Endothelial cell of umbilical vein (primary cell): ENCODE measurements around the gene COL9A3. TPM values are rescaled to one million over a fixed set of nuclear protein-coding genes. Genes with fewer than 3 reads are reported as not detected.

Experiments used
- BruUV-seq: library from RNA; stranded (reverse); fragments of 400-500 nt; replicated peaks from 2 replicates; lab custom pipeline; 2021; lab: Mats Ljungman, UMichigan
- CTCF ChIA-PET: fragments of 300-600, 350-600 bp; sonication (Branson Sonifier 250); formaldehyde crosslinking; loops from one replicate; lab custom pipeline; 2021; ENCODE audit warnings: antibody characterized with exemption, inconsistent platforms; lab: Charles Lee
- POLR2A ChIA-PET: fragments of 300-600, 350-600 bp; sonication (Branson Sonifier 250); formaldehyde crosslinking; loops from one replicate; lab custom pipeline; 2021; ENCODE audit warnings: antibody characterized with exemption, inconsistent platforms; lab: Charles Lee
- DNase-seq: peaks from one replicate; pipeline ENCODE4 v3.0.0-alpha.2; 2011; ENCODE audit warnings: low read depth, low spot score
- FAIRE-seq: peaks from 2 replicates; lab custom pipeline; 2011; peaks lifted over from hg19 to GRCh38; lab: Jason Lieb, UNC
- H2AFZ ChIP-seq: 2 replicates; pipeline ENCODE4 v1.6.0; 2012; ENCODE audit warnings: low read depth, low read length, control low read depth, inconsistent platforms
- H3K27ac ChIP-seq: 2 replicates; pipeline ENCODE4 v1.5.1; 2011; ENCODE audit warnings: low read depth, mild to moderate bottlenecking, control low read depth, low read length, moderate library complexity; ENCODE audit not compliant: insufficient read depth
- H3K27me3 ChIP-seq, 2 experiments: 2 replicates each; pipeline versions ENCODE4 v1.6.0 to v1.6.1; 2011; ENCODE audit warnings: low read length in 2 of 2, mixed read lengths in 1 of 2; ENCODE audit not compliant: control insufficient read depth in 2 of 2, insufficient read depth in 2 of 2
- H3K36me3 ChIP-seq, 2 experiments: 2 replicates in 1 of 2; 3 replicates in 1 of 2; pipeline ENCODE4 v1.5.1; 2011; ENCODE audit warnings: low read length in 2 of 2, mild to moderate bottlenecking in 1 of 2, moderate library complexity in 1 of 2; ENCODE audit not compliant: control insufficient read depth in 2 of 2, insufficient read depth in 2 of 2; ENCODE audit errors: extremely low read depth in 1 of 2
- H3K4me1 ChIP-seq: 3 replicates; pipeline ENCODE4 v1.5.1; 2011; ENCODE audit warnings: mild to moderate bottlenecking, low read length; ENCODE audit not compliant: control insufficient read depth, insufficient read depth; ENCODE audit errors: extremely low read depth
- H3K4me2 ChIP-seq: 2 replicates; pipeline ENCODE4 v1.6.1; 2011; ENCODE audit warnings: low read length, control low read depth, mixed read lengths; ENCODE audit not compliant: insufficient read depth
- H3K4me3 ChIP-seq, 3 experiments: fragments of 200-600 bp in 1 of 3; sonication (generic), shearing (Covaris generic) in 1 of 3; replicated peaks in 1 of 3; 2 replicates each; pipeline ENCODE4 v1.5.1; 2011 to 2016; ENCODE audit warnings: control low read depth in 3 of 3, low read length in 3 of 3, mild to moderate bottlenecking in 2 of 3, inconsistent platforms in 1 of 3, low read depth in 1 of 3, moderate library complexity in 1 of 3; ENCODE audit not compliant: insufficient read depth in 1 of 3
- H3K79me2 ChIP-seq: 2 replicates; pipeline ENCODE4 v1.6.0; 2012; ENCODE audit warnings: low read length, inconsistent platforms; ENCODE audit not compliant: control insufficient read depth, insufficient read depth
- H3K9ac ChIP-seq: replicated peaks from 2 replicates; pipeline ENCODE3; 2011; ENCODE audit warnings: low read length, control low read depth; ENCODE audit not compliant: insufficient read depth; ENCODE audit errors: extremely low read depth
- H3K9me1 ChIP-seq: replicated peaks from 3 replicates; pipeline ENCODE4 v1.6.0; 2011; ENCODE audit warnings: mild to moderate bottlenecking, low read length; ENCODE audit not compliant: control insufficient read depth, insufficient read depth; ENCODE audit errors: extremely low read depth
- H3K9me3 ChIP-seq: replicated peaks from 2 replicates; pipeline ENCODE4 v1.5.1; 2012; ENCODE audit warnings: low read length, inconsistent platforms; ENCODE audit not compliant: control insufficient read depth, insufficient read depth
- H4K20me1 ChIP-seq: replicated peaks from 2 replicates; pipeline ENCODE3; 2011; ENCODE audit warnings: mild to moderate bottlenecking, low read length; ENCODE audit not compliant: control insufficient read depth, insufficient read depth; ENCODE audit errors: extremely low read depth
- EZH2 ChIP-seq: IDR thresholded peaks from 2 replicates; pipeline ENCODE4 v1.6.1; 2012; ENCODE audit warnings: borderline replicate concordance, low read depth, mild to moderate bottlenecking, moderate library complexity, low read length, inconsistent platforms; ENCODE audit not compliant: severe bottlenecking
- FOS ChIP-seq: IDR thresholded peaks from 2 replicates; pipeline ENCODE4 v1.6.1; 2011; ENCODE audit warnings: mild to moderate bottlenecking, low read length, moderate library complexity, borderline replicate concordance; ENCODE audit not compliant: insufficient read depth
- GATA2 ChIP-seq: IDR thresholded peaks from 2 replicates; pipeline ENCODE4 v1.7.0; 2011; ENCODE audit warnings: low read depth, mild to moderate bottlenecking, moderate library complexity, mixed read lengths, low read length; ENCODE audit not compliant: insufficient read length, insufficient read depth
- JUN ChIP-seq: IDR thresholded peaks from 2 replicates; pipeline ENCODE4 v1.6.1; 2011; ENCODE audit warnings: borderline replicate concordance, low read depth; ENCODE audit not compliant: insufficient read length, insufficient read depth
- MYC ChIP-seq: IDR thresholded peaks from one replicate; pipeline ENCODE4 v1.6.1; 2011; ENCODE audit warnings: mild to moderate bottlenecking, low read depth, low read length
- POLR2A ChIP-seq: IDR thresholded peaks from 2 replicates; pipeline ENCODE4 v1.6.1; 2012; ENCODE audit warnings: low read depth, mild to moderate bottlenecking, control low read depth, low read length
- POLR2AphosphoS5 ChIP-seq: IDR thresholded peaks from 2 replicates; pipeline ENCODE4 v1.6.1; 2012; ENCODE audit warnings: low read depth, mild to moderate bottlenecking, control low read depth, low read length, moderate library complexity; ENCODE audit not compliant: insufficient read depth
- dilution Hi-C: fragments of 300-500 bp; cut with MboI; formaldehyde crosslinking; loops from one replicate; pipeline ENCODE4 v1.15.0; 2019; ENCODE audit warnings: low sequenced_read_pairs; ENCODE audit not compliant: extremely low pct_ligation_motif_present
- intact Hi-C: fragments of 100-400 bp; cut with micrococcal nuclease; formaldehyde crosslinking; loops from one replicate; pipeline ENCODE4 v1.10.0; 2022
- polyA plus RNA-seq, 4 experiments: library from polyadenylated mRNA; depleted of rRNA in 3 of 4; stranded (reverse) in 3 of 4; unstranded in 1 of 4; fragments of >200 nt; gene quantifications; 2 replicates each; pipeline versions ENCODE4 v1.2.1 to v1.2.3, GENCODE V29; 2011 to 2012; ENCODE audit warnings: missing spikeins in 1 of 4
- total RNA-seq: library from RNA; stranded (reverse); gene quantifications from 2 replicates; pipeline ENCODE4 v1.2.3, GENCODE V29; 2021
- TF ChIP-seq, protein P1 (sequence below), 2 donors: IDR thresholded peaks; 1 replicate in 1 of 2; 2 replicates in 1 of 2; pipeline ENCODE4 v1.5.1; 2011; ENCODE audit warnings: low read length in 2 of 2, mild to moderate bottlenecking in 2 of 2, moderate library complexity in 2 of 2, control low read depth in 1 of 2, inconsistent platforms in 1 of 2, low read depth in 1 of 2; ENCODE audit not compliant: insufficient read depth in 1 of 2; ENCODE audit errors: extremely low read depth in 1 of 2
- TF ChIP-seq, protein P2 (sequence below): IDR thresholded peaks from 2 replicates; pipeline ENCODE4 v1.6.1; 2011; ENCODE audit not compliant: insufficient read depth, insufficient read length

Gene COL9A3
- total and polyA plus RNA-seq, 2 donors (not counting 3 experiments of a cell fraction or from before 2014, with no cell fraction given): 0.46 to 0.60 TPM

DNA sequence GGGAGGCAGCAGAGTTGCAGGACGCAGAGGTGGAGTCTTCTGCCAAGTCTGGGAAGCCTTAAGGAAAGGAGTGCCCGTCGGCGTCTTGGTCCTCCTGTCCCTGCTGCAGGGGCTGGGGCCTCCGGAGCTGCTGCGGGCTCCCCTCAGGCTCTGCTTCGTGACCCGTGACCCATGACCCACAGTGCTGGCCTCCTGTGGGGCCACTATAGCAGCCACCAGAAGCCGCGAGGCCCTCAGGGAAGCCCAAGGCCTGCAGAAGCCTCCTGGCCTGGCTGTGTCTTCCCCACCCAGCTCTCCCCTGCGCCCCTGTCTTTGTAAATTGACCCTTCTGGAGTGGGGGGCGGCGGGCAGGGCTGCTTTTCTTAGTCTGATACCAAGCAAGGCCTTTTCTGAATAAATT lies 3.3 kb upstream of the COL9A3 start:
- Histone ChIP-seq H3K4me1 (peaks cover 6% of the 10 kb centered on the region), H3K36me3 (peaks cover 9 to 32% of the 10 kb centered on the region in 2 experiments), H3K9me1 (no peaks in the 10 kb centered on the region), H3K27me3 (peaks cover 12 to 28% of the 10 kb centered on the region in 2 experiments), H2AFZ (no peak overlapping the region), H3K4me3 (no peak overlapping the region), H3K4me2 (no peak overlapping the region), H3K27ac (no peak overlapping the region), H4K20me1 (no peaks in the 10 kb centered on the region), H3K9me3 (no peaks in the 10 kb centered on the region), H3K79me2 (no peaks in the 10 kb centered on the region), H3K9ac (no peak overlapping the region)
- TF ChIP-seq GATA2 (no peak), POLR2AphosphoS5 (no peak), EZH2 (no peak), POLR2A (no peak), MYC (no peak), FOS (no peak), JUN (no peak)
- TF ChIP-seq, protein P1, sequence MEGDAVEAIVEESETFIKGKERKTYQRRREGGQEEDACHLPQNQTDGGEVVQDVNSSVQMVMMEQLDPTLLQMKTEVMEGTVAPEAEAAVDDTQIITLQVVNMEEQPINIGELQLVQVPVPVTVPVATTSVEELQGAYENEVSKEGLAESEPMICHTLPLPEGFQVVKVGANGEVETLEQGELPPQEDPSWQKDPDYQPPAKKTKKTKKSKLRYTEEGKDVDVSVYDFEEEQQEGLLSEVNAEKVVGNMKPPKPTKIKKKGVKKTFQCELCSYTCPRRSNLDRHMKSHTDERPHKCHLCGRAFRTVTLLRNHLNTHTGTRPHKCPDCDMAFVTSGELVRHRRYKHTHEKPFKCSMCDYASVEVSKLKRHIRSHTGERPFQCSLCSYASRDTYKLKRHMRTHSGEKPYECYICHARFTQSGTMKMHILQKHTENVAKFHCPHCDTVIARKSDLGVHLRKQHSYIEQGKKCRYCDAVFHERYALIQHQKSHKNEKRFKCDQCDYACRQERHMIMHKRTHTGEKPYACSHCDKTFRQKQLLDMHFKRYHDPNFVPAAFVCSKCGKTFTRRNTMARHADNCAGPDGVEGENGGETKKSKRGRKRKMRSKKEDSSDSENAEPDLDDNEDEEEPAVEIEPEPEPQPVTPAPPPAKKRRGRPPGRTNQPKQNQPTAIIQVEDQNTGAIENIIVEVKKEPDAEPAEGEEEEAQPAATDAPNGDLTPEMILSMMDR (IDR thresholded peaks at IDR 0.05; ENCODE audit: extremely low read depth in 1 of 2, insufficient read depth in 1 of 2, low read depth in 1 of 2, low read length in 2 of 2): no peak
- TF ChIP-seq, protein P2, sequence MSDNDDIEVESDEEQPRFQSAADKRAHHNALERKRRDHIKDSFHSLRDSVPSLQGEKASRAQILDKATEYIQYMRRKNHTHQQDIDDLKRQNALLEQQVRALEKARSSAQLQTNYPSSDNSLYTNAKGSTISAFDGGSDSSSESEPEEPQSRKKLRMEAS: no peak
- BruUV-seq: TSS peak; percentile 73
- DNase-seq (no peak), FAIRE-seq (no peak)
- POLR2A ChIA-PET: no interaction called here
- intact Hi-C loops: no loop called here
- dilution Hi-C loops: no loop called here
- CTCF ChIA-PET: no interaction called here
